DMS53 (cell line): ENCODE measurements around the gene ZNF628.

Source experiments
- DNase-seq: peaks from one replicate; lab custom pipeline; 2025; lab: John Stamatoyannopoulos, UW

The ZNF628 gene

DNA sequence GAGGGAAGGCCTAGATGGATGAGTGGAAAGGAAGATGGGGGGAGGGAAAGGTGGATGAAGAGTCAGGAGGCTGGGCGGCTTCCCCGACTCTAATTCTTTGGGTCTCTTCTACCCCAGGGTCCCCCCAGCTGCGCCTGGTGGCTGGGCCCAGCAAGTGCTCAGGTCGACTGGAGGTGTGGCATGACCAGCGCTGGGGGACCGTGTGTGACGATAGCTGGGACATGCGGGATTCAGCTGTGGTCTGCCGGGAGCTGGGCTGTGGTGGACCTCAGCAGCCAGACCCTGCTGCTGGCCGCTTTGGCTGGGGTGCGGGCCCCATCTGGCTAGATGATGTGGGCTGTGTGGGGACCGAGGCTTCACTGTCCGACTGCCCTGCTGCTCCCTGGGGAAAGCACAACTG lies 21.3 kb downstream of the ZNF628 start:
- DNase-seq: no peak

DNA sequence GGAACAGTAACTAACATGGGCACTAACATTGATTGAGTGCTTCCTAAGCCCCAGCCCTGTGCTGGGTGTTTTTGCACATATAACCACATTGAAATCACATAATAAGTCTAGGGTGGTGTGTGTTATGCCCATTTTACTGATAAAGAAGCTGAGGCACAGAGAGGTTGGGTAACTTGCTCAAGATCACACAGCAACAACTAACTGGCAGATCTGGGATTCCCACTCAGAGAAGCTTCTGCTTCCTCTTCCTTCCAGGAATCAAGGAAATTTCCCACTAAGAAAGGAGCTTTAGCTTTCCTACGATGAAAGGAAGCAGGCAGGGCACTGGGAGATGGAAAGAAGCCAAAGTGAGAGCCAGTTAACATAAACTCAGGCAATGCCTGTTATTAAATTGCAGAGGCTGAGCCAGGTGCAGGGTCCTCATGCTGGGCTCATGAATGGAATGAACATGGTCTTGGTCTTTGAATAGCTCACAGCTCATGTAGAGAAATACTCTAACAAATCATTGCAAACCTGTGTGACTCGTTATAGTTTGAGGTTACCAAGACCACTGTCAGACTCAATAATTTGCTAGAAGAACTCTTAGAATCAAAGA lies 21.9 kb downstream of the ZNF628 start:
- DNase-seq: no peak

DNA sequence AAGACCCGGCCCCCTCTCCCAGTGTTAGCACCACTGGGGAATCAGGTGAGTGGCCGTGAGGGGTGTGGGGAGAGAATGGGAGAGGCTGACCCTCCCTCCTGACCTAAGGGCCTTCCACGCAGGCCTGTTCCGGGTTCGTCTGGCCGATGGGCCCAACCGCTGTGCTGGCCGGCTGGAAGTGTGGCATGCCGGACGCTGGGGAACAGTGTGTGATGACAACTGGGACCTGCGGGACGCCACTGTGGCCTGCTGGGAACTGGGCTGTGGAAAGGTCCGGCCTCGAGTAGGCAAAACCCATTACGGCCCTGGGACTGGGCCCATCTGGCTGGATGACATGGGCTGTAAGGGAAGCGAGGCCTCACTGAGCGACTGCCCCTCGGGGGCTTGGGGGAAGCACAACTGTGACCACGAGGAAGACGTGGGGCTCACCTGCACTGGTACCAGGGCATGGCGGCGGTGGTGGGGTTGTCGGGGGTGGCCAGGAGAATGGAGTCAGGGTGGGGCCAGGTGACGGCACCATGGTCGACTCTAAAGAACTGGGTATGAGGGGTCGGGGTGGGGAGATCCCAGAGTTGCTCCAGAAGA lies 24.0 kb downstream of the ZNF628 start:
- DNase-seq: no peak

DNA sequence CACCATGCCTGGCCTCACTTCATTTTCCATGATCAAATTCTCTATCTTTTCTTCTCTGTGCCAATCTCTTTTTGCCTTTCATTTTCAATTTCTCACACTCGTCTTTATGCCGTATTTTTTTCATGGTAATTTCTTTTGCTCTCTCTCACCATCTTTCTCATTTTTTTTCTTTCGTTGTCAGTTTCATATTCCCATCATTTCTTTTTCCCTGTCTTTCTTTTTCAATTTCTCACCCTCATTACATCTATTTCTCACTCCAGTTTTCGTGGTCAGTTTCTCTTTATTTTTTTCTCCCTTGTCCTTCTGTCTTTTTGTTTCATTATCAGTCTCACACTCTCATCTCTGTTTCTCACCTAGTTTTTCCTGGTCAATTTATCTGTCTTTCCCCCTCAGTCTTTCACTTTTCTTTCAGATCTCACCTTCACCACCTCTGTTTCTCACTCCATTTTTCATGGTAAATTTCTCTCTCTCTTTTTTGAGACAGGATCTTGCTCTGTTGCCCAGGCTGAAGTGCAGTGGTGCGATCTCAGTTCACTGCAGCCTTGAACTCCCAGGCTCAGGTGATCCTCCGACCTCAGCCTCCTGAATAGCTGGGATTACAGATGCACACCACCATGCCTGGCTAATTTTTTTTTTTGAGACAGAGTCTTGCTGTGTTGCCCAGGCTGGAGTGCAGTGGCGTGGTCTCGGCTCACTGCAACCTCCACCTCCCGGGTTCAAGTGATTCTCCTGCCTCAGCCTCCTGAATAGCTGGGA lies 26.0 kb downstream of the ZNF628 start:
- no peak for DNase-seq

DNA sequence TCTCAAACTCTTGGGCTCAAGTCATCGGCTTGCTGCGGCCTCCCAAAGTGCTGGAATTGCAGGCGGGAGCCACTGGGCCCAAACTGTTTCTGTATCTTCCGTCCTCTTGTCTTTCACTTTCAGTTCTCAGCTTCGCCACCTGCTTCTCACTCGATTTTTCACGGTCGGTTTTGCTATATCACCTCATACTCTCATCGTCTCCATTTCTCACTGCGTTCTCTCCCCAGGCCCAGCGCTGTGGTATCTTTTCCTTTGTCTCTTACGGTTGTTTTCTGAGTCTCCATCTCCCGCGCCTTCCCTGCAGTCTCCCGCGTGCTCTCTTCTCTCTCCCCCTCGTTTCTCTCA lies 26.7 kb downstream of the ZNF628 start:
- peak; percentile 67 for DNase-seq

DNA sequence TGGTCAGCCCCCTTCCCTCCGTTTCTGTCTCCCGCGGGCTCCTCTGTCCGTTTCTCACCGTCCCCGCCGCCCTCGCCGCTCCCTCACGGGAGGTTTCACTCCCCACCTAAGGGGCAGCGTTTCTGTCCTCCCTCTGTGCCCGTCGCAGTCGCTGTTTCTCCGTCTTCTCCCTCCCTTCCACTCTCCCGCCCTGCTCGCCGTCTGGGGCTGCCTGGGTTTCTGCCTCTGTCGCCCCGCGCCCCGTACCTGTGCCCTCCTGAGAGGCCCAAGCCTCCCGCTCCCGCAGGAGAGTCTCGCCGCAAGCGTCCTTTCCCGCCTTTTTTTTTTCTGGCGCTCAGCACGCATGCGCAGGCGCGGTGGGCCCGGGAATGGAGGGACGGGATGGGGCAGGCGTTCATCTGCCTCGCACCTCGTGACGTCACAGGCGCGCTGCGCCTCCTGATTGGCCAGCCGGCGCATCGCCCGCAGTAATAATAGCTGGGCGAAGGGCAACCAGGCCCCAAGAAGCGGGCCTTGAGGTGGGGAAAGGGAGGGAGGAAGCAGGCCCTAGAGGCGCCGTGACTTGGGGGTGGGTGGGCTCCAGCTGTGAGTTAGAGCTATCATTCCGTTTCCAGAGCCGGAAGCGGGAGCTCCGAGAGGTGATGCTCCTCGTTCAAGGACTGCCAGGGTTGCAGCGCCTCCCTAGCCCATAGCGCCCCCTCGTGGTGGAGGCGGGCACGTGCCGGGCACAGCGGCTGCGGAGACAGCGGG lies 27.3 kb downstream of the ZNF628 start:
- peak; percentile 97 for DNase-seq

DNA sequence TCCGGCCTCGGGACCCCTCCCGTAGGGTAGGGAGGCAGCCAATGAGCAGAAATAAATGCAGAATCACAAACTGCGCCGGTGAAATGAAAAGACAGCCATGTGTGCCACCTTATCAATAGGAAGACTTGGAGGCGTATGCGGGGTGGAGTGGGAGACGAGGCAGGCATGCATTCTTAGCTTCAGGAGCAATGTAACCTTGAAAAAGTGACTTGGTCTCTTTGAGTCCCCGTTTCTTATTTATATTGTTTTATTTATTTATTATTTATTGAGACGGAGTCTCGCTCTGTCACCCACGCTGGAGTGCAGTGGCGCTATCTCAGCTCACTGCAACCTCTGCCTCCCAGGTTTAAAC lies 27.8 kb downstream of the ZNF628 start:
- DNase-seq: no peak

DNA sequence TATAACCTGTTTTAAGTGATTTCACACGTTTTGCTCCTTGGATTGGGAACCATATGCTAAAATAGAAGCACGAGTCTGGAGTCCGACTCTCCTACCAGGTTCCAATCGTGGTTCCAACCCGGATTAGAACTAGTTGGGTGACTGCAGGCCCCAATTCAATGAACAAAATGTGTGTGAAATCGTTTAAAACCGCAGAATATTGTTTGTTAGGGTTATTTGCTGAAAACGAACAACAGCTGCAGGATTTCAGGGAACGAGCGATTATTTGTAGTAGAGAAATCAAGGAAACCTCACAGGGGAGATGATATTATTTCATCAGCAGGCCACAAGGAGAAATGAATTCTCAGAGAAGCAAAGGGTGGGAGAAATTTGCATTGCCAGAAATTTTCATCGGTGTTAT lies 28.6 kb downstream of the ZNF628 start:
- DNase-seq: no peak

DNA sequence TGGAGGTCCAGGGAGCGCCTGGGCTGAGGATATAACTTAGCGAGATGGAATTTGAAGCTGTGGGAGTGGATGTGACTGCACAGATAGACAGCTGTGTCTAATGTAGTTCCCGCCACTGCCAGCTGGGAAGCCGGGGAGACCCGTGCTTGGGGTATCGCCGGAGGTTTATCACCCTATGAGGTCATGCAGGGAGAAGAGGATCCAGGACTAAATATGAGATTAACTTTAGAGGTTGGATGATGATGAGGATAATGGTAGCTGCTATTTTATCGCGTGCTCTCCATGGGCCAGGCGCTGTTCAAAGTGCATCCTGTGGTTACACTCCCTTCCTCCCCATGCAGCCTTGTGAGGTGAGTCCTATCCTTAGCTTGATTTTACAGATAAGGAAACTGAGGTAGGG lies 31.7 kb downstream of the ZNF628 start:
- DNase-seq: no peak

DNA sequence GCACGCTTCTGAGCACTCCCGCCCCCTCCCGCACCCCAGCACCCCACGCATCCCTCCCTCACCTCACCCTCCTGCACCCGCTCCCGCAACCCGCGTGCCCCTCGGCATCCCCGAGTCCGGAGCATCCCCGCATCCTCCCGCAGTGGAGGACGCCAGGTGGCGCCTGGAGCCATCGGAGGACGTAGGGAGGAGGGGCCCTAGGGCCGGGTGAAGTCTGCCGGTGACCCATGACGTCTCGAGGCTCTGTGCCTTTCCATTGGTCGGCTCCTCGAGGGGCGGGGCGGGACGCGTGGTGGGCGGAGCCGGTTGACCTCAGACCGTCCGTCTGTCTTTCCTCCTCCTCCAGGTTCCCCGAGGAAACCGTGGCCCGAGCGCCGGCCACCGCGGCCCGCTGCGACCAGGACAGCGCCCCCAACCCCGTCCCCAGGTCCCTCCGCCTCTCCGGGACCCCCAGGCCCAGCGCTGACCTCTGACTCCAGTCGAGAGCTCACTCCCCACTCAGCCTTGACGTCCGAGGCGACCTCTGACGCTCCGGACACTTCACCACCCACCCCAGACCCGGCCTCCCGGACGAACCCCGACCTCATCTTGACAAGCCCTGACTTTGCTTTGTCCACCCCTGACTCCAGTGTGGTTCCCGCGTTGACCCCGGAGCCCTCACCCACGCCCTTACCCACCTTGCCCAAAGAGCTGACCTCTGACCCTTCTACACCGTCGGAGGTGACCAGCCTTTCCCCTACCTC lies 40.6 kb downstream of the ZNF628 start:
- peak; percentile 97 for DNase-seq

DNA sequence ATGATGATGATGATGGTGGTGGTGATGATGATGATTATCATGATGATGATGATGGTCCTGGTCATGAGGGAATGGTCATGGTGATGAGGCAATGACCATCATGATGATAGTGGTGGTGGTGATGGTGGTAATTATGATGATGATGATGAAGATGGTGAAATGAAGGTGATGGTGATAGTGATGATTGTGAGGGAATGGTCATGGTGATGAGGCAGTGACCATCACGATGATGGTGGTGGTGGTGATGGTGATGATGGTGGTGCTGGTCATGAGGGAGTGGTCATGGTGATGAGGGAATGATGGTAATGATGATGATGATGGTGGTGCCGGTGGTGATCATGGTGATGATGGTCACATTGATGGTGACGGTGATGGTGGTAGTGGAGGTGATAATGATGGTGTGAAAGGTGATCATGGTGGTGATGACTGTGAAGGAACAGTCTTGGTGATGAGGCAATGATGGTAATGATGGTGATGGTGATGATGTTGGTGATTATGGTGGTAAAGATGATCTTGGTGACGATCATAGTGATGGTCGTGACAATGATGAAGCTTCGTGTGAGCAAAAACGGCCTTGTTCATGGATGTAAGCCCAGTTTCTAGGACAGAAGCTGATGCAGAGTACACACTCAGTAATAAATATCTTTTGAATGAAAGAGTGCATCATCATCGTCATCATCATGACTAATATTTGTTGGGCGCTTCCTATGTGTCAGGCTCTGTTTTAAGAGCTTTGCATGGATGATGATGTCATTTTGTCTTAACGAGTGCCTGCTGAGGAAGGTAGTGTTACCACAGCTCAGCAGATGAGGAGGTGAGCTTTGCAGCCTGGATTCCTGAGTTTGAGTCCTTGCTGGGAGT lies 43.3 kb downstream of the ZNF628 start:
- peak; percentile 89 for DNase-seq

DNA sequence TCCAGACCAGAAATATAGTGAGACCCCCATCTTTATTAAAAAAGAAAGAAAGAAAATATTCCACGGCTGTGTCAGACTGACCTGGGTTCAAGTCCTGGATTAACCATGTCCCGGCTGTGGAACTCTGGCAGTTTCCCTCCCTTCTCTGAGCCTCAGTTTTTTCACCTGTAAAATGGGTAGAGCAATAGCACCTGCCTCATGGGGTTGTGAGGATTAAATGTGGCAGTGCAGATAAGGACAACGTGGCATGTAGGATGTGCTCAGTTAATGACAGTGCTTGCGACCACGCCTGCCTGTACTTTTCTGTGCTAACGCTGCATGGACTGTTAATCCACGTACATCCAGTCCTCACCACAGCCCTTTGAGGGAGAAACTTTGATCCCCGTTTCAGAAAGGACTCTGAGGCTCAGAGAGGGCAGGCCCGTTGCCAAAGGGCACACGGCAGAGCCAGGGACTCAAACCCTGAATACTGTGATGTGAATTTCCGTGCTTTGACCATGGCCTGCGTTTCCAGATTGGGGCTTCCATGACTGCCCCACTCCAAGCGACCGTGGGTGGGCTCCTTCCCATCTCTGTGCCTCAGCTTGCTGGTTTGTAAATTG lies 44.4 kb downstream of the ZNF628 start:
- no peak for DNase-seq

DNA sequence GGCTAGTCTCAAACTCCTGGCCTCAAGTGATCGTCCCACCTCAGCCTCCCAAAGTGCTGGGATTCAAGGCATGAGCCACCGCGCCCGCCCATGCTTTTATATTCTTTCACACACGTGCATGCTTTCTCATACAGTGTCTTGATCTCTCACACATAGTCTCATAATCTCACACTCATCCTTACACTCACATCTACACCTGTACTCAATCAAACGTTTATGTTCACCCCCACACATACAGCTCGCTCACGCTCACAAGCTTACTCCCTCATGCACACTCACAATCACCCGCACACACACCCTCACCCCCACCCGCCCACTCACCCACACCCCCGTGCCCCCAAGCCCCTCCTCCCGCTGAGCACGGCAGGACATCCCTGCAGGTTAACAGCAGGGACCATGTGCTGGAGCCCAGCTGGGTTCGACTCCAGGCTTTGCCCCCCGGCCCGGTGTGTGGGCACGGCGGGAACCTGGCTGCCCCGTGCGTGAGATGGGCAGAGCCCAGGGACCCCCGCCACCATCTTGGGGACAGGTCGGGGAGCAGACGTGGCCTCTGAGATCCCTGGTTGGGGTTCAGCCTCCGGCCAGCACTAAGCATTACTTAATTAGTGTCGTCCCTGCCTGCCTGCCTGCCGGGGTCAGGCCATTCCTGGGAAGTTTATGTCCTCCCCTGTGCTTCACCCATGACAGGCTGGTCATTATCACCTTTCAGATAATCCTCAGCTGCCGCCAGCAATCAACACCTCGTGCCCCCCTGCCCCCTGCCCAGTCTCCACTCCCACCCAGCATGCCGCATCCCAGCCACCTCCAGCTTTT lies 49.1 kb downstream of the ZNF628 start:
- peak; percentile 43 for DNase-seq

DNA sequence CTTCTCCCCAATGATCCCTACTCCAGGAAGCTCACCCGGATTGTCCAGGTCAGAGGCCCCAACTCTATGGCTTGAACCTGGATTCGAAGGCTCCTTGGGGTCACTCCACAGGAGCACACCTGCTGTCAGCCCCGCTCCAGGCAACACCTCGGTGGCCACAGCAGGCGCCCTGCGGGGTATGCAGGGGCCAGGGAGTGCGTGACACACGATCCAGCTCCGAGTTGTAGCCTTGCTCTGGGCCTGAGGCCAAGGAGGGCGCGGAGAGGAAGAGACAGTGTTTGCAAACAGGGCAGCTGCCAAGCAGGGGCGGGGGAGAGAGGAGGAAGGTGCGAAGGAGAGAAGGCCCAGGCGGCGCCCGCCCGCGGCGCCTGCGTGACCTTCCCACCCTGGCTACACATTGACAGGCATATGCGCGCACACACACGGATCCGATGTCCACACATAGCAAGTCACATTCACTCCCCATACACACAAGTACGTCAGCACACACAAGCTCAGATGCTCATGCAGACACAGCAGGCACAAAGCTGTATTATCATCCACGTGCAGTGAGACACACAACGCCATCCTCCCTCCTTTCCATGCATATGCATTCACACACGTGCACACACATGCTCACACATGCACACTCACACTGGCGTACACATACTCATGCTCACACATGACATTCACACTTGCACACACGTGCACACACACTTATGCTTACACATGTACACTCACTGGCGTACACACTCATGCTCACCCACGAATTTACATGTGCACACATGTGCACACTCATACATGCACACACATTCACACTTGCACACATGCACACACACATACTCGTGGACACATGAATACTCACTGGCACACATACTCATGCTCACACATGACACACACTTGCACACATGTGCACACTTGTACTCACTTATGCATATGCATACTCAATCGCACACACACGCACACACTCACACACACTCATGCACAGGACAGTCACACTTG lies 50.1 kb downstream of the ZNF628 start:
- DNase-seq: peak; percentile 96

DNA sequence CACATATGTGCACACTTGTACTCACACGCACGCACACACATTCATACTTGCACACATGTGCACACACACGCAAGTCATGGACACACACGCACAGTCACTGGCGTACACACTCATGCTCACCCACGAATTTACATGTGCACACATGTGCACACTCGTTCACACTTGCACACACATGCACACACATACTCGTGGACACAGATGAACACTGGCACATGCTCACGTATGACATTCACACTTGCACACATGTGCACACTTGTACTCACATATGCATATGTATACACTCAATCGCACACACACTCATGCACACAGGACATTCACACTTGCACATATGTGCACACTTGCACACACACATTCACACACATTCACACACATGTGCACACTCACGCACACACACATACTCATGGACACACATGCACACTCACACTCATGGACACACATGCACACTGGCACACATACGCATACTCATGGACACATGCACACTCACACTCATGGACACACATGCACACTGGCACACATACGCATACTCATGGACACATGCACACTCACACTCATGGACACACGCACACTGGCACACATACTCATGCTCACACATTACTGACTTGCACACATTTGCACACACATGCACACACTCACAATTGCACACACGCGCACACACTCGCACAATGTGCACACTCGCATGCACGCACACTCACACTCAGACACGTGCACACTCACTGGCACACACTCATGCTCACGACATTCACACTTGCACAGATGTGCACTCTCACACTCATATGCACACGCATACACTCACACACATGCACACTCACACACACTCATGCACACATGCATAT lies 51.0 kb downstream of the ZNF628 start:
- DNase-seq: no peak

DNA sequence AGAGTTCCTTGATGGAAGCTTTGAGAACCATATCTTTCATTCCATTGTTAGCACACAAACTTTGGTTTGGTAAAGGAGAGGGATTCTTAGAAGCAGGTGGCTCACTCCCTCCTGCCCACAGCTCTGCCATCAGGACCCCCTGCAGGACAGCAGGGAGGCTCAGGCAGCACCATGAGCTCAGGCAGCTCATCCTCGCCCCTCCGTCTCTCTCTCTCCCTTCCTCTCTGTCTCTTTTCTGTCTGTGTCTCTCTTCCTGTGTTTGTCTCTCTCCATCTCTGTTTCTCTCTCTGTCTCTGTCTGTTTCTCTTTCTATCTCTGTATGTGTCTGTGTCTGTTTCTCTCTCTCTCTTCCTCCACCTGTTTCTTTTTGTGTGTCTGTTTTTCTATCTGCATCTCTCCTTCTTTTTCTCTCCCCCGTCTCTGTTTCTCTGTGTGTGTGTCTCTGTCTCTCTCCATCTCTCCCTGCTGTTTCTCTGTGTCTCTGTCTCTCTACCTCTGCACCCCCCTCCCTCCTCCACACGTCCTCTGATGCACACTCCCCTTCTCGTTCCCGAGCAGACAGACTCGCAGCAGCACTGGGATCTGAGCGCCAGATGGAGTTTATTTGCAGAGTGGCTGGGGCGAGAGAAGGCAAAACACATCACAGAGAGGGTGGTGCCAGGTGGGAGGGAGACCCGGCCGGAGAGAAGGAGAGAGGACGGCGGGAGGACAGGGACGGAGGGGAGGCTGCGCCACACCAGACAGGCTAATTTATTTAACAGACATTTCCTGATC lies 51.8 kb downstream of the ZNF628 start:
- DNase-seq: peak; percentile 95

DNA sequence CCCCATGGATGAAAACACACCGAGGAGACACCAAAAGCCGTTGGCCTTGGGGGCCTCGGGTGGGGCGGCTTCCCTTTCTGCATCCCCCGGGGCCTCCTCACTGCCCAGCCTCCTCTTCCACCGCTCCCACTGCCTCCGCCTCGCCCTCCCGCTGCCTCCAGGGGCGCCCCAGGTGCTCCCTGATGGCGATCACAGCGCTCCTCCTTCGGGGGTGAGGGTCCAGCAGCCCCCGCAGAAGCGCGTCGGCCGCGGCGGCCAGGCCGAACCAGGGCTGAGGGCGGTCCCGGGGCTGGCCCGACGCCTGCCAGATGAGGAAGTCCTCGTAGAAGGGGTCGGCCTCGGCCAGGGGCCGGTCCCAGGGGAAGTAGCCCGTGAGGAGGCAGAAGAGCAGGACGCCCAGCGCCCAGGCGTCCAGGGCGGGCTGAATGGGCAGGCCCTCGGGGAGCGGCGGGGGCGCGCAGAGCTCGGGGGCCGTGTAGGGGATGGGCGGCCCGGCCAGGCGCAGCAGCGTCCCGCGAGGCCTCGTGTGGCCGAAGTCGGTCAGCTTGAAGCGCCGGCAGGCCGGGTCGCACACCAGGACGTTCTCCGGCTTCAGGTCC lies 53.3 kb downstream of the ZNF628 start:
- no peak for DNase-seq
